GM18507 (cell line): Measurements from ENCODE around the gene TRIM50.
"Not testable (repeated sequence)": the region's sequence is repeated elsewhere in the genome, so short reads cannot be mapped to it uniquely, and the experiment has no call there.

Experiments used
- DNase-seq: peaks from one replicate; pipeline ENCODE4 v3.0.0; 2011; ENCODE audit warnings: low read depth; ENCODE audit not compliant: insufficient read length; ENCODE audit errors: extremely low spot score
- FAIRE-seq: peaks from 2 replicates; lab custom pipeline; 2011; peaks lifted over from hg19 to GRCh38; lab: Jason Lieb, UNC

TRIM50 gene

DNA sequence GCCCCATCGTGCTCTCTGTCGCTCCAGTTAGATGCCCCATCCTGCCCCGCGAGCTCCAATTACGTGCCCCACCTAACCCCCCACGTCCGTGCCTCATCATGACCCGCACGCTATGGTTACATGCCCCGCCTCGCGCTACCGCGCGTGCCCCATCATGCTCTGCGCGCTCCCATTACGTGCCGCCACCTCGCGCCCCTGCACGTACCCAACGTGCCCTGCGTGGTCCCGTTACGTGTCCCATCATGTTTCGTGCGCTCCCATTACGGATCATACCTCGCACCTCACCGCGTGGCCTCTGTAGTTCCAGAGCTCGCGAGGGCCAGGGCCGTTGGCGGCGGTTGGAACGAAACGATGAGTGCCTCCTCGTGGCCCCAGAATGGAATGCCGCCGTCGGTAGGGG lies at the start of gene TRIM50, which contains the start of gene FKBP6:
TSS of gene TRIM50 (minus strand) at position 161 of the 400 bp plus-strand sequence. CDS start 3,295 bp downstream, outside the sequence.
TSS of gene FKBP6 (plus strand) at position 240 of the 400 bp plus-strand sequence. CDS start 268 bp downstream, outside the sequence.
- not testable (repeated sequence) for DNase-seq, FAIRE-seq

DNA sequence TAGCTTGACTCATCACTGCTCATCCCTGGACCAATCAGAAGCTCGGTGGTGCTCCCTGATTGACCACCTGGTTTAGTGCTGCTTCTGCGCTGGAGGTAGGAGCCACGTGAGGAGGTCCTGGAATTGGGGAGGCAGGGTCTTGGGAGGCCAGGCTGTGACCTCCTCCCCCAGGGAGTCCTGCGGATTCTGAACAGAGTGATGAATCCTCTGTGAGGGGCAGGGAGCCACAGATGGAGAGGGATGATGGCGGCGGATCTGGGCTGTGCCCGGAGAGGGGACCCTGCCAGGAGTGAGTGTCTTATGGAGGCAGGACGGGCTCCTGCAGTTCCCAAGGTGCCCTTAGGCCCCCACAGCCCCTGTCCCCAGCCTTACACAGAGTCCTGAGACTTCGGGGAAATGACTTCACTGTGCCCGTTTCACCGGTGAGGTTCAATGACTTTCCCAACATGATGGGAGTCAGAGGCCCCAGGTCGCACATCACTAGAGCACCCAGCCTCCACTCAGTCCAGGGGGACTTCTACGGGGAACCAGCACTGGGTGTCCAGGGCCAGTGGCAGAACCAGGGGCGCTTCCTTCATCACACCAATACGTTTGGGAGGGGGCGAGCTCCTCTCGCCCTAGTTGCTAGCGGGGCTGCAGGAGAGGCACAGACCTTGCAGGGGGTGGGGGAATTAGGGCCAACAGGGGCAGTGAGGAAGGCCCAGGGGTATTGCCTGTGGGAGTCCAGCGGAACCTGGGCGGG lies 49.0 kb upstream of the TRIM50 start:
- DNase-seq (no peak), FAIRE-seq (no peak)

GRCh38 chr7:73376262-73376661 lies 48.4 kb upstream of the TRIM50 start:
- DNase-seq, FAIRE-seq: not testable (repeated sequence)

DNA sequence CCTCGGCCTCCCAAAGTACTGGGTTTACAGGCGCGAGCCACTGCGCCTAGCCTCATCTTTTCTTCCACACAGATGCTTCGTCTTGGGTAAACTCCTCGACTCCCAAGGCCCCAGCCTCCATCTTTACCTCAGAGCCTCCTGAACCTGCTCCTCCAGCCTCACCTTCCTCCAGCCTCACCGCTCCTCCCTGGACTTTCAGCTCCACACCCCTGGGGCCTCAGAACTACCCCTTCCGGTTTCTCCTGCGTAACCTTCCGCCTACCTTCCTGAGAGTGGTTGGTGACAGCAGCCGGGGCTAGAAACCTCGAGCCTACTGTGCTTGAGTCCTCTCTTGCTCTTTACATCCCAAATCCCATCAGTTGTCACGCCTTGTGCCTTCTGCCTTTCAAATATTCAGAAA lies 45.9 kb upstream of the TRIM50 start:
- DNase-seq, result no peak
- no peak for FAIRE-seq

DNA sequence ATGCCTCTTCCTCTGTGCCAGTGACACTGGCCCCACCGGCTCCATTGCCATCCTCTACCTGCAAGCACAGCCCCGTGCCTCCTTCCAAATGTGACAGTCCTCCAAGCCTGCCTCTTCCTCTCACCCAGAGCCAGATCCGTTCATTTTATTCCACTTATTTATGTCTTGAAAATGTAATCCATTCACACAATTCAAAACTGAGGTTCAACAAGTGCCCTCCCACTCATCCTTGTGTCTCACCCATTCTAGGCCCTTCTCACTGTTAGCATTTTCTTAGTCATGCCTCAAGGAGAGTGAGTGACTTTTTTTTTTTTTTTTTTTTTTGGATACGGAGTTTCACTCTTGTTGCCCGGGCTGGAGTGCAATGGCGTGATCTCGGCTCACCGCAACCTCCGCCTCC lies 41.7 kb upstream of the TRIM50 start:
- FAIRE-seq, result no peak
- DNase-seq, result no peak

GRCh38 chr7:73369009-73369408 lies 41.1 kb upstream of the TRIM50 start:
- DNase-seq, result no peak
- FAIRE-seq, result no peak

DNA sequence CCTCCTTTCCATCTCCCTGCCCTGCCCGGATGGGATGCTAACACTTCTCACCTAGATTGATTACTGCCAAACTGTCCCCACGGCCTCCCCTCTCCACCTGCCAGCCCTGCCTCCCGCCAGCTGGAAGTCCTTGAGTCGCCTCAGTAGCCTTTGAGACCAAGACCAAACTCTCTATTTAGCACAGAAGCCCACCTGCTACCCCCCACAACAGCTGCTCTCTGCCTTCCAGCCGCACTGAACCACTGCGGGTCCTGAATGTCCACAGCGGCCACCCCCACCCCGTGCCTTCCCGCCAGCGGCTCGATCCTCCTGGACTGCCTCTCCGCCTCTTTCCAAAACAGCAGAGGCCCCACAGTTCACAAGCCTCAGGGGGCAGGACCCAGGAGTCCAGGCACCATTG lies 39.1 kb upstream of the TRIM50 start:
- FAIRE-seq, result no peak

DNA sequence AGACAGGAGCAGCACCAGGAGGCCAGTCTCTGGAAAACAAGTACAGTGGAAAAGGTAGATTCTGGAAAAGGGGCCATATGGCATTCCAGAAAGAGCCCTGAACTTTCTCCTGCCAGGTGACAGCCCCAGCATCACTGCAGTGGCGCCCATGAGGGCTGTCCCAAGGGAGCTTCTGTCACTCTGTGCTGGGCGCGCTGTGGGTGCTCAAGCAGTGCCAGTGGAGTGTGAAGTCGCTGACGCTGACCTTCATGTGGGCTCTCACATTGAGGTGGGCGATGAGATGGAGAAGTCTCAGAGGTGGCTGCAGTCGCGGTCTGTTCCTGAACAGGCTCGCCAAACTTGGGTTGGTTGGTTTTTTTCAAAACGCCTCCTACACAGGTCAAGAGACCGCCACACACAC lies 38.2 kb upstream of the TRIM50 start:
- FAIRE-seq, result peak; percentile 31
- DNase-seq, result no peak

More for the DNA sequence above, 39.1 kb upstream of the TRIM50 start:
- no peak for DNase-seq

GRCh38 chr7:73364006-73364728 lies 36.3 kb upstream of the TRIM50 start:
- FAIRE-seq (no peak), DNase-seq (no peak)

DNA sequence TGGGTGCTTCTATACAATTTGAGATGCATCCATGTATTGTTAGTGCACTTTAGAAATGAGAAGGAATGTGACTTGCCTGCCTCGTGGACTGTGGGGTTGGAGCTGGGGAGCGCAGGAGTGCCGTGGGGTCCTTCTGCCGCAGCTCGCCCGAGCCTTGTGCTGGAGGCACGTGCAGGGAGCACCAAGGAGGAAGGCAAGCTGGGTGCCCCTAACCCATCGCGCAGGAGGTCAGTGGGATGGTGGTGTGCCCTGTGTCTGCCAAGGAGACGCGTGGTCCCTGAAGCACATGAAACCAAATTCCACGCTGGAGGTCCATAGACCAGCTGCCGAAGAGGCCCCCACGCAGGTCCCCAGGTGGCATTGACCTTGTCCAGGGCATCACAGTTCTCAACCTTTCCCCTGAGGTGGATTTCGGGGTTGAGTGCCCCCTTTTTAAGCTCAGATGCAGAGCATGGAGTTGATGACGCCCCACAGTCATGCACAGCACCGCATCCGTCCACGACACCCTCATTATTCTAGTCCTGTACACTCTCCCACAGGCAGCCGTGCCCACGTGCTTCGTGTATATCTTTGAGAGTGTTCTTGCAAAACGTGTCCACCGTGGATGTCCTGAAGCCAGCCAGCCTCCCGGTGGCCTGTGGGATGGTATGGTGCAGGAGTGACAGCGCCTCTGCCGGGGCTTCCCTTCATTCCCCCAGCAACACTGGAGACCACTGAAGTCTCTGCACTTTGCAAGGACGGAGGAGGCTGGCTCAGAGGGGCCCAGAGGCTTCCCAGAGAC lies 35.5 kb upstream of the TRIM50 start:
- DNase-seq (no peak), FAIRE-seq (no peak)

GRCh38 chr7:73360590-73360989 lies 32.7 kb upstream of the TRIM50 start:
- DNase-seq, FAIRE-seq: not testable (repeated sequence)

DNA sequence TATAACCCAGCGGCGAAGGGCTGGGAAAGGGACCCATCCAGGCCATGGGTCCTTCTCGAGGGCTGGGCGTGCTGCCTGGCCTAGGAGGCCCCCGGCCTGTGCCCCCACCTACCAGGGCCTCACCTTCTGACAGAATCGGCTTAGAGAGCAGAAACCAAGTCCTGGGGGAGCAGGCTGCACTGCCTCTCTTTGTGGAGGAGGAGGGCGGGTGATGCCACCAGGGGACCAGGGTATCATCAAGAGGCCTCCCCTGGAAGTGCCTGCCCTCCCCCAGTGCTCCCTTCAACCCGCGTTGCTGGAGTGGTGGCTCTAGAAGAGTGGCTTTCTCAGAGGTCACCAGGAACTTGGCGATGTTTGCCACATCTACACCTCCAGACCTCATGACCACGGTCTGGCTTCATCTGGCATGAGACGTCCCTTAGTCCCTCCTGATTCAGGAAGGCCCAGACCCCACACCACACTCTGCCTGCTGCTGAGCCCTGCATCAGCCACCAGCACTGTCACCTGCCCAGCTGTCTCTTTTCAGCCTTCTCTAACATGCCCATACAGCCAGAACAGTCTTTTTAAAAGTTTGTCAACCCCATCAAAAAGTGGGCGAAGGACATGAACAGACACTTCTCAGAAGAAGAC lies 32.0 kb upstream of the TRIM50 start:
- FAIRE-seq, result no peak
- DNase-seq, result no peak

- no peak for DNase-seq
- FAIRE-seq, result no peak
Measured at GRCh38 chr7:73359306-73359705, 31.4 kb upstream of the TRIM50 start.

DNA sequence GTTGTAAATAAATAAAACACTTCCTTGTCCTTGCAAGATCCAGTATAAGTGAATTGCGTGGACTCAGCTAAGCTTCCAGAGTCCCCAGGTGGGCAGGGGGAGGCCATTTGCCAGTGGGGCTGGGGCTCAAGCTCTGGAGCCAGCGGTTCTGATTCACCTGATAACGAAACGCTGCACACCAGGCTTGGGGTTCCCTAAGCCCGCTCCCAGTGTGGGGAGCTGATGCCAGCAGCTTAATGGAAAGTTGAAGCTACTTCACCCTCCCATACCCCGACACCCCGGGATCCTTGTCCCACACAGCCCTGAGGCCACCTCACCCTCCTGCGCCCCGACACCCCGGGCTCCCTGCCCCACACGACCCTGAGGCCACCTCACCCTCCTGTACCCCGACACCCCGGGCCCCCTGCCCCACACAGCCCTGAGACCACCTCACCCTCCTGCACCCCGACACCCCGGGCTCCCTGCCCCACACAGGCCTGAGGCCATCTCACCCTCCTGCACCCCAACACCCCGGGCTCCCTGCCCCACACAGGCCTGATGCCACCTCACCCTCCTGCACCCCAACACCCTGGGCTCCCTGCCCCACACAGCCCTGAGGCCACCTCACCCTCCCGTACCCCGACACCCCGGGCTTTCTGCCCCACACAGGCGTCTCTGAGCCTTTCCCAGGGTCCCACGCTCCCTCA lies 30.9 kb upstream of the TRIM50 start:
- FAIRE-seq (no peak), DNase-seq (no peak)

DNA sequence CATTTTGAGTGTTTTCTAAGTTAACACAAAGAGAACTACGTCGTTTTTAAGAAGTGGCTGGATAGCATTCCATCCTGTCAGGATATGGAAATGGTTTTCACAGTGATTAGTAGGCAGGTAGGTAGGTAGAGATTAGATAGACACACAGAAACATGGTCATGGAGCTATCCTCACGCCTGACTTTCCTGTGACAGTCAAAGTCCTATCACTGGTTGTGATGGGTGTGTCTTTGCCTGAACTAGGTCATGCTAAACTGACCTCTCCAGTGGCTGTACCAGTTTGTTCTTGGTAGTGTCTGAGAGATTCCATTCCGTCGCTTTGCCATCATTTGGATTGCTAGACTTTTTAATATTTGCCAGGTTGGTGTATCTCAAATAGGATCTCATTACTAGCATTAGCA lies 28.3 kb upstream of the TRIM50 start:
- DNase-seq (no peak), FAIRE-seq (no peak)

- no peak for FAIRE-seq
- DNase-seq, result no peak
Measured at GRCh38 chr7:73354821-73355220, 26.9 kb upstream of the TRIM50 start.

DNA sequence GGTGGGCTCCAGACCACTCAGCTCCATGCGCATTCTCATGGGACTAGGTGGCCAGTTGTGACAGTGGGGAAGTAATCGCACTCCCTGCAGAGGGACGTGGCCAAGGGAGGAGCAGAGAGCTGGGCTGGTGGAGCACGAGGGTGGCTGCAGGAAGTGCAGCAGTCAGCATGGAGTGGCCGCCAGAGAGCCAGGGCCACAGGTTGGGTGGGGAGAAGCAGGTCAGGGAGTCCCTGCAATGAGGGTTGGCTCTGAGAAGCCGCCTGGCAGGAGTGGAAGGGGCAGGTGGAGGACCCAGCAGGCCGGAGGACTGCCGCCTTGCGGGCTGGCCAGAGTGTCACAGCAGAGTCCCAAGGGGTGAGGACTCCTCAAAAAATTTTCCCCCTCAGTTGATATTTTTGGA lies 26.3 kb upstream of the TRIM50 start:
- FAIRE-seq (no peak), DNase-seq (no peak)

- FAIRE-seq (no peak), DNase-seq (no peak)
Measured at GRCh38 chr7:73353243-73353642, 25.4 kb upstream of the TRIM50 start.

GRCh38 chr7:73352784-73353183 lies 24.9 kb upstream of the TRIM50 start:
- FAIRE-seq, result no peak
- no peak for DNase-seq
